HG02623 (cell line): ENCODE results near the gene CD68.

ENCODE experiments used
- ATAC-seq: cut with Tn5 transposase; IDR thresholded peaks from one replicate; pipeline ENCODE4 v1.9.1; 2021; ENCODE audit warnings: moderate library complexity; ENCODE audit not compliant: unreplicated experiment

The CD68 gene

GRCh38 chr17:7558544-7559319, 20.7 kb upstream of the CD68 start, which contains the start of gene TNFSF13:
Gene TNFSF13 (plus strand): TSS chr17:7558750. CDS start chr17:7559040, 290 bp downstream.
- ATAC-seq = no peak

GRCh38 chr17:7559320-7560171, 19.9 kb upstream of the CD68 start:
- no peak for ATAC-seq

- no peak for ATAC-seq
Observed at GRCh38 chr17:7560172-7561027, 19.0 kb upstream of the CD68 start.

GRCh38 chr17:7561028-7561575, 18.3 kb upstream of the CD68 start:
- ATAC-seq = peak; percentile 41

- ATAC-seq = peak; percentile 65
Observed at GRCh38 chr17:7561589-7562207, 17.7 kb upstream of the CD68 start, which contains the start of gene SENP3. Gene SENP3 (plus strand): TSS chr17:7561919. CDS start chr17:7563077, 1,158 bp downstream.

- ATAC-seq = no peak
Observed at GRCh38 chr17:7562208-7562605, 17.2 kb upstream of the CD68 start.

GRCh38 chr17:7563115-7563869, 16.1 kb upstream of the CD68 start:
- ATAC-seq = no peak

- ATAC-seq = no peak
Observed at GRCh38 chr17:7569571-7569970, 9.9 kb upstream of the CD68 start.

GRCh38 chr17:7570351-7570750, 9.1 kb upstream of the CD68 start:
- no peak for ATAC-seq

- no peak for ATAC-seq
Observed at GRCh38 chr17:7572338-7572587, 7.2 kb upstream of the CD68 start.

GRCh38 chr17:7572588-7573323, 6.7 kb upstream of the CD68 start:
- peak; percentile 85 for ATAC-seq

- no peak for ATAC-seq
Observed at GRCh38 chr17:7573324-7574080, 5.9 kb upstream of the CD68 start.

GRCh38 chr17:7574176-7574953, 5.1 kb upstream of the CD68 start:
- ATAC-seq = no peak

- ATAC-seq = no peak
Observed at GRCh38 chr17:7575481-7575883, 4.0 kb upstream of the CD68 start.

- no peak for ATAC-seq
Observed at GRCh38 chr17:7575959-7576358, 3.5 kb upstream of the CD68 start.

GRCh38 chr17:7576432-7576937, 3.0 kb upstream of the CD68 start:
- no peak for ATAC-seq
